DMS153 treated with DMSO at 0.1 percent for 48 hours (cell line): ENCODE measurements around the gene CABLES2.

Experiments used
- DNase-seq: peaks from one replicate; lab custom pipeline; 2025; ENCODE audit not compliant: unreplicated experiment; lab: John Stamatoyannopoulos, UW

Gene CABLES2

DNA sequence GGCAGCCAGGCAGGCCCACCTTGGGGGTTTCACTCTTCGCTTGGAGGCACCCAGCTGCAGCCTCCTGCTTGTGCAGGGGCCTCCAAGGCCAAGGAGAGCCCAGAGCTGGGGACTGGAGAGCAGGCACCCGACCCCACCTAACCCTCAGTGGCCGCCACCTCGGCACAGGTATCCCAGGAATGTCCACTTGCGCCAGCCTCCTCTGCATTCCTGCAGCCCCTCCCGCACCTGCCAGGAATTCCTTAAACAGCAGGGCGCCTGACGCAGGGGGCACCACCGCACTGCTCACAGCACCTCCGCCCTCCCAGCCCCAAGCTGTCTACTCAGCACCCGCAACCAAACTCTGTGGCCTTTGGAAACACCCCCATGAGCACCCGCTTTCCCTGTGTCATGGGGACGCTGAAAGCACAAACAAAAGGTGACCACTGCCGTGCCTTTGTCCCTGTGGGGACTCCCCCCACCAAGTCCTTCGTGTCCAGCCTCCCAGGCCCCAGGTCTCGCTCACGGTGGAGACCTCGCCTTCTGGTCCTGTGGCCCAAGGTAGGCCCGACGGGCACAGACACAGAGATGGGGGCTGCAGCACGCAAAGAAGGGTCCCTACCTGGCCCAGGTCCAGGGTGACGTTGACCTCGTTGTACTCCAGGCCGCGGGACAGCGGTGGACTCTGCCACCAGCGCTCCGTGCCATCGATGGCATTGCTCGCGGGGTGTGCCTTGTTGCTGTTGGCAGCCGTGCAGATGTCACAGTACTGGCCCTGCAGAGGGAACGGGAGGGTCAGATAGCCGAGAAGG lies 45.1 kb downstream of the CABLES2 start:
- no peak for DNase-seq

DNA sequence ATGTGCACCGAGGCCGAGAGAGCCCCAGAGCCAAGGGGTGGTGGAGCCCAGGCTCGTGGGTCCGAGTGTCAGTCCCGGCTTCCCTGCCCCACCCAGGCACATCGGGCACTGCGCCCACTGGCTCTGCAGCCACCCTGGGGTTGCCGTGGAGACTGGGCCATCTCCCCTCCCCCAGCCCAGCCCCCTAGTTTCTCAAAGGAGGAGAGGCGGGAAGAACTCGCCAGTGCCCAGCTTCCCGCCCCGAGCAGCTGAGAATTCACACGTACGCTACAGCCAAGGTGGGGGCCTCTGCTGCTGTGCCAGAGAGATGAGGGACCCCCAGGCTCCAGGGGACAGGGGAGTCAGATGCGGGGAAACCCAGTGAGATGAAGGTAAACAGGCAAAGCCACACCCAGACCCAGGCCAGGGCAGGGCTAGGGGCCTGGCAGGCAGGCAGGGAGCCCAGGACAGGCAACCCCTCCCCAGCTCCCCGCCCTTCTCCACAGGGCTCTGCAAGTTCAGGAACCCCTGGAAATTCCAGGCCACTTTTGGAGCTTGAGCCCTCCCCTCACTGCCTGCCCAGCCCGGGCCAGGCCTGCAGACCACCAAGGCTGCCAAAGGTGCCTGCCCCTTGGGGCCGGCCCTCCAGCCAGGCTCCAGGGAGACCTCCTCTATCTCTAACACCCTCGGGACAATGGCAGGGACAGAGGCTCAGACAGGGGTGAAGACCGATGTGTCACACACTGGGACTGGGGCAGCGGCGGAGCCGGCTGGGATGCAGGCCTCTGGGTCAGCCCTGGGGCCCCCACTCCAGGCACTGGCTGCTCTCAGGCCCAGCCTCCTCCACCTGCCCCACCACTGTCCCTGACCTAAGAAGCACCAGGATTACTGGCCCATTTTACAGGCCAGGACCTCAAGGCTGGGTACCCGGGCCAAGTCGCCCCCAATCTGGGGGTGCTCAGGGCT lies 46.0 kb downstream of the CABLES2 start:
- no peak for DNase-seq

DNA sequence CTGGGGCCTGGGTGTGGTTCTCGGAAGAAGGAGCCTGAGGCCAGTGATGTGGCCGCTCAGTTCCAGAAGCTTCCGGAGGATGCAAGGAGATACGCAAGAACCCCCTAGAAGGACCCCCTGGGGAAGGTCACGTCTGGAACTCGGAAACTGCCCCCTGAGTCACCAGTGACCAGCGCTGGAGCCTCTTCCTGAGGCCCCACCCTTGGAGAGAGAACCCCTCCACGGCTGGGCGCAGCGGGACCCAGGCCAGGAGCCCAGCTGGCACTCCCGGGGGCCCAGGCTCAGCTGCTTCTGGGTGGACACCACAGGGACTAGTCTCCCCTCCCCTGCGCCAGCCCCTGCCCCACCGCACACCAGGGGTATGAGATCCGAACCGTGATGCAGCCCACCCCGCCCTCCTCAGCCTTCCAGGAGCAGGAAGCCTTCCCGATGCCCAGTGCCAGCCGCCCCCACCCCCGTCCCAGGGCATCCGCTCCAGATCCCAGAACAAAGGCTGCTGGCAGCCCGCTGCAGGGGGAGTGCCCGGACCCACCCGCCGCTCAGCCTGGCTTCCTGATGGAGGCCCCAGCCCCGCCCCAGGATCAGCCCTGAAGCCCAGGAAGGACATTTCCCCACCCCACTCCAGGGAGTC lies 47.5 kb downstream of the CABLES2 start:
- no peak for DNase-seq

DNA sequence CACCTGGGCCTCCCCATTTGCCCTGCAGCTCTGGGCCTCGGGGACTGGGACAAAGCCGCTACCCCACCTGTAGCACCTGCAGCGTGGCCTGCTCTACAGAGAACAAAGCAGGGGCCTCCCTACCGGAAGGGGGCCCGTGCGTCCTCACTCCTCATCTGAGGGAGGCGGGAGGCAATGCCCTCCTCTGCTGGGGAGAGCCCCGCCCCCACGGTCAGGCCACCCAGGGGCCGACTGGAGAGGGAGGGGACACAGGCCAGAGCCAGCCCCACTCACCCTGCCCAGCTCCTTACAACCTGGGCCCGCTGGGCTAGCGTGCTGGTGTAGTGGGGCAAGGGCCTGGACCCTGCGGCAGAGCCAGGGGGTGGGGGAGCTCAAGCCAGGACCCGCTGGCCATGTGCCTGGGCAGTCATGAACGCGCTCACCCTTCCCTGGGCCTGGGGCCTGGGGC lies 48.0 kb downstream of the CABLES2 start:
- DNase-seq, result peak; percentile 22

DNA sequence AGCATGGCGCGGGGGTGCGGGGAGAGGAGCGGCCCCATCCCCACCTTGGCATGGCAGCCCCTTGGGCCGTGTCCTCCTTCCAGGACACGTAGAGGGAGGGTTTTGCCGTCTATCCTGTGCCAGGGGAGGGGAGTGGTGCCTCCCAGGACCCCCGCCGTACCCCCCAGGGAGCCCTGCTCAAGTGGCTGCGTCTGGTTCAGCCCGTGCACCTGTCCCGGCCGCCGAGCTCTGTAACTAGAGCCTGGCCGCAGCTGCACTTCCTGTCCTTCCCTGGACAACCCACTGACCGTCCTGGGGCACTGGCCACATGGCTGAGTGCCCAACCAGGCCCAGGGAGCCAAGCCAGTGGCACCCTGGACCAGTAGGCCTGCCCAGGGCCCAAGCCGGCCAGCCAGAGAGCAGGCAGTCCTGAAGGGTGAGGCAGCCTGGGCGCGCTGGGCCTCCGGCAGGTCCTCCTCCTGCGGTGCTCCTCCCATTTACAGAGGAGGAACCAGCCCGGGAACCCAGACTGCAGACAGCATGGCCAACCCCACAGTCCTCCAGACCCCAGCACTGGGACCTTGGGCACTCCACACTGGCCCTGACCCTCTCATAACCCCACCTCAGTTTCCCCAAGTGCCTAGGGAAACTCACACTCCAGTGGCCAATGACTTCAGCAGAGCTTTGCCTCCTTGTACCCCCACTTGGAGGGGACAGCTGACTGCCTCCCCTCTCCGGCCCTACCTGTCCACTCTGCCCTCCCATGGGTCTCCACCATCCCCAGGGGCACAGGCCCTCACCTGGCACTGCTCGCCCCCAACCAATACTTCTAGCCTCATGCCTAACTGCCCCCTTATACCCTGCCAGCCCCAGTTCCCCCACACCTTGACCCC lies 48.7 kb downstream of the CABLES2 start:
- no peak for DNase-seq

DNA sequence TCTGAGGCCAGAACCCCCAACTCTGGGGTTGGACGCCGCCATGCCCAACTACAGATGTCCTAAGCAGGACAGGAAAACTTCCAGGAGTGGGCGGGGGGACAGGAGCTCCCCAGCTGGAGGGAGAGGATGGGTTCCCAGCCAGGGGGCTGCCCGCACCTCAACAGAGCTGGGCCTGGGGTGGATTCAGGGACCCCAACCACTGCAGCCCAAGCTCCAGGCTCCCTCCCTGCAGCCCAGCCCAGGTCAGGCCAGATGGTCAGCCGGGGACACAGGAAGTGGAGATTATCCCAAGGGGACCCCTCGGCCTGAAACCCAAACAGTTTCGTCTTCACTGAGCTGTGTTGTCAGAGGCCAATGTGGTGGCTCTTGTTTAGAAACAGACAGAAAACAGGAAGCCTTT lies 49.4 kb downstream of the CABLES2 start:
- DNase-seq, result no peak

DNA sequence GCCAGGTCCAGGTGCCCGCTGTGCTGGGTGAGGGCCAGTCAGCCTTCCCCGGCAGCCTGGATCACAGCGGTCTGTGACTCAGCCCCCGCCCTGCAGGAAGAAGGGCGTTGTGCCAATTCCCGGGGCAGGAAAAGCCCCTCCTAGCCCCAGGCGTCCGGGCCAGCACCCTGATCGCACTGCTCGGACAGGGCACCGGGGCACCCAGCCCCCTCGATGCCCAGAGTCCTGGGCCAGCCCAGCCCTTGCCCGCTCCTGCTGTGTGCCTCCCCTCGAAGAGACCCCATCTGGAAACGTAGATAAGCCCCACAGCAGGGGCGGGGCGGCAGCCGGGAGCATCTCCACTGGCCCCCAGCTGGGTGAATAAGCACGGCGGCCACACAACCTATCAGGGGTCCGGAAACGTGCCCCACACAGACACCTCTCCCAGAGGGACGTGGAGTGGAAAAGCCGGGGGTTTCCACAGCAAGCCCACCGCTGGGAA lies 49.9 kb downstream of the CABLES2 start:
- DNase-seq, result no peak

DNA sequence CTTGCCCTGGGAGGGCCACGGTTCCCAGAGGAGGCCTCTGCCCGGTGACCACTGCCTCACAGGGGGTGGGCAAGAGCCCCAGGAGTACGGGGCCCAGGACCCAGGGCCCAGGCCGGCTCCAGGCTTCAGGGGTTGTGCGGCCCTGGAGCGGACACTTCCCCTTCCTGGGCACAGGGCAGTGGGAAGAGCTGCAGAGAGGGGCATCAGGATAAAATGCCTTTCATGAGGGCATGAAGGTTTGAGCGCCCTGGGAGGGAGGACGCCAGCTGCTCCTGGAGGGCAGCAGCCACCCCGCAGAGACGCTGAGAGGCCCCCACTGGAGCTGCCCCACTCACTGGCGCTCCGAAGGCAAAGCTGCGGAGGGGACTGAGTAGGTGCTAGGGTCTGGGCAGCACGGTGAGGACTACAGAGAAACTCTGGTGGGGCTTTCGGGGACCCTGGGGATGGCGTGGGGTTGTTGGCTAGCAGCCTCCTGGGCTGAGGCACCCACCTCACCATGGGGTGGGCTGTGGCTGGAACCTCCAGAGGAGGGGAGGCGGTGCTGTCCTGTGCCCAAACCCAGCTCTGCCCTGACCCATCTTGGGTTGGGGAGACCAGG lies 50.4 kb downstream of the CABLES2 start:
- DNase-seq, result no peak

DNA sequence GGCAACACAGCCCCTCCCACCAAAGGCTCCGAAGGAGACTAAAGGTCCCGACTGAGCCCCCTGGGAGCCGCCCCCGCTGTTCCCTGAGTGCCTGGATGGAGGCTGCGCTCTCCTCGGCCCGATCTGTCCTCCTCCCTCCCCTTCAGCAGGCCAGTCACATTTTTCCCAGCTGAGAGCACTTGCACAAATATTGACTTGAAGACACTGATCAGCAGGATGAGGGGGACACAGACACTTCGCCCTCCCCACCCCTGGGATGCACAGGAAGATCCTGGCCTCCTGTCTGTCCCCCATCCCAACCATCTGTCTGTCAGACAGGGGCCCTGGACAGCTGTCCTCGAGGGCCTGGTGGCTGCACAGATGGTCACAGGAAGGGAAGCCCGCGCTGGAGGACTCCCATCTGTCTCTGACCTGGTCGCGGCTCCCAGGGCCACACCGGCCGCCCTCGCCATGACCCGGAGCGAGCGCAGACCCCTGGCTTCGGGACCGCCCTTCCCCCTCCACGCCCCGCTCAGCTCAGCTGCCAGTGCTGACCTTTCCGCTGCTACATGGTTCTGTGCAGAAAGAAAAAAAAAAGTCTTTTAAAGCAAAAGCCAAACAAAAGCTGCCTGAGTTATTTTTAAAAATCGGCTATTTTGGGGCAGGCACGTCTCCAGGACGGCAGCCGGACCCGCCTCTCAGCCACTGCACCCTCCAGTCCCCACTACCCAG lies 51.1 kb downstream of the CABLES2 start:
- DNase-seq, result no peak

DNA sequence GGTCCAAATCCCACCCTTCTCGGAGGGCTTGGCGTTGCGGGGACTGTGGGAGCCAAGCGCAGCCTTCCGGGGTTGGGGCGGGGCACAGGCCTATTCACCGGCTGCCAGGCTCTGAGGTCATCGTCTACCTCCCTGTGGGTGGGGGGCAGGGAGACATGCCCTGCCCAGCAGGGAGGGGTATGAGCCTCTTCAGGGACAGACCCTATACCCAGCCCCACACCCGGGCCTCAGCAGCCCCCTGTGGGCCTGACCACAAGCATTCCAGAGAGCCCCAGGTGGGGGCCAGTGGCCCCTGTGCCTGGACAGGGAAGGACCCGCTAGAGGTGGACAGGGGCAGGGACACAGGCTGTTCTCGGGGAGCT lies 51.6 kb downstream of the CABLES2 start:
- DNase-seq, result no peak

DNA sequence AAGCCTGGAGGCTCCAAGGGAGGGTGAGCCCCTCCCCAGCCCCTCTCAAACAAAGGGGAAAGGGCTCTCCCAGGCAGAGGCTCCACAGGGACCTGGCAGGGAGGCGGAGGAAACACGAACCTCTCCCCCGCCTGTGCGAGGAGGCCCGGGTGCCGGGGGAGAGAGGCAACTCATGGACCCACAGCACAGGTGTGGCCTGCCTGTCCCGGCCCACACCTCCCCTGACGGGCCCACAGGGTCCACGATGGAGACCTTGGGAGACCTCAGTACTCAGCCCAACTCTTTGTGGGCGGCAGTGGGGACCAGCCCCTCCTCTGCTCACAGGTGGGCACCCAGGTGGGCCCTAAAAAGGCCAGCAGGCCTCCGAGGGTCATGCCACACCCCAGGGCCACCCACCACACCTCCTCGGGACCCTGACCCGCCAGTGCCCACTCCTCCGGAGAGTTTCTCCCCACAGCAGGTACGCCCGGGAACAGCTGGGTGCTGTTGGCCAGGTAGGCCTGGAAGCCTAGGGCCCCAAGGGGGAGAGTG lies 52.2 kb downstream of the CABLES2 start:
- DNase-seq, result no peak

DNA sequence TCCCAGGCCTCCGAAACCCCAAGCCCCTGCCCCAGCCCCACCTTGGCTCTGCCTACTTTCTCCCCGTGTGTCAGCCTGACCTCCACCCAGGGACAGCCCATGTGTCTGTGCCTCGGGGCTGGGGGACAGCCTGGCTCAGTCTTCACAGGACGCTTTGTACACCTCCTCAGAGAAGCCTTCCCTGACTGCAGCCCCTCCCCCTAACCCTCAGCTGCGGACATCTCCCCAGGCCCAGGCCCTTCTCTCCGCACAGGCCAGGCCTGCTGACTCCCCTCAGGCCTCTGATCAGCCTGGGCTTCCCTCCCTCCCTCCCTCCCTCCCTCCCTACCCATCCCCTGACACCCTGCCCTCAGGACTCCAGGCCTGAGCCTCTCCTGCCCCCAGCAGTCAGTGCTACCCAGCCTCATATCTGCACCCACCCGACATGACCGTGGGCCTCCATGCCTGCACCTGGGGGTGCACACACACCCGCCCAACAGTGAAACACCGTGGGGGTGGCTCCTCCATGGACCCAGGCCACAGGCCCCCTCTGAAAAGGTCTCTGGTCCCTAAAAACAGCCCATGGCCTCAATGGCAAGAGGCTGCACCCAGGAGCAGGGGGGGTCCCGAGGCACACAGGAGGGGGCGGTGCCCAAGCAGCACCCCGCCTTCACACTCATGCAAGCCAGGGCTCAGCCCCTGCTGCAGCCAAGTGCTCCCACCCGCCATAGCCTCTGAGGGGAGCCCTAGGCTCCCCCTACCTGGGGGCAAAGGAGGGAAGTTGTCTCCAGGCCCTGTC lies 52.9 kb downstream of the CABLES2 start:
- no peak for DNase-seq

DNA sequence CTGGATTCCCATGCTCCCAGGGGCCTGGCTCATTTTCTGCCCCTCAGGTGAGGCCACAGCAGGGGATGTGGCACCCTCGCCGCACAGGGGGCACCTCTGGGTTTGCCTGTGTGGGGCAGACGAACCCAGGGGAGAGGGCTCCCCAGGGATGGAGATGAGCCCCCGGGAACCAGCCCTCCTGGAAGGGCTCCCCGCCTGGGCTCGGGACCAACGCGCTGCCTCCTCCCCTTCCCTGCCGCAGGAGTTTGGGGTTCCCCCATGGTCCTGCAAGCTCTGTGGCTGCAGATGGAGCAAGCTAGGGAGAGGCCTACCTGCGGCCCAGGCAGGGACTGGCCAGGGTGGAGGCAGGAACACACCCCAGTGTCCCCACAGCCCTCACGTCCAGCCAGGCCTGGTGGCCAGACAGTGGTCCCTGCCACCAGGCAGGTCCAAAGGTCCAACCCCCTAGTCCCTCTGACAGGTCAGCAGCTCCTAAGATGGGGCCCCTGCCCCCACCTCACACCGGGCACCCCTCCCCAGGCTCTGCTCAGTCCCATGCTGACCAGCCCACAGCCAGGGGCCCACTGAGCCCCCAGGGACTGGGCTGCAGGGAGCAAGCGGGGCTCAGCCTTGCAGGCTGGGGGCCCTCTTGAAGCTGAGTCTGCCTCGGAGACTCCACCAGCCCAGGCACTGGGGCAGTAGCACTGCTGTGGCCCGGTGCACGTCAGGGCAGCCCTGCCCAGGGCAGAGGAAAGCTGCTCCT lies 53.6 kb downstream of the CABLES2 start:
- no peak for DNase-seq

DNA sequence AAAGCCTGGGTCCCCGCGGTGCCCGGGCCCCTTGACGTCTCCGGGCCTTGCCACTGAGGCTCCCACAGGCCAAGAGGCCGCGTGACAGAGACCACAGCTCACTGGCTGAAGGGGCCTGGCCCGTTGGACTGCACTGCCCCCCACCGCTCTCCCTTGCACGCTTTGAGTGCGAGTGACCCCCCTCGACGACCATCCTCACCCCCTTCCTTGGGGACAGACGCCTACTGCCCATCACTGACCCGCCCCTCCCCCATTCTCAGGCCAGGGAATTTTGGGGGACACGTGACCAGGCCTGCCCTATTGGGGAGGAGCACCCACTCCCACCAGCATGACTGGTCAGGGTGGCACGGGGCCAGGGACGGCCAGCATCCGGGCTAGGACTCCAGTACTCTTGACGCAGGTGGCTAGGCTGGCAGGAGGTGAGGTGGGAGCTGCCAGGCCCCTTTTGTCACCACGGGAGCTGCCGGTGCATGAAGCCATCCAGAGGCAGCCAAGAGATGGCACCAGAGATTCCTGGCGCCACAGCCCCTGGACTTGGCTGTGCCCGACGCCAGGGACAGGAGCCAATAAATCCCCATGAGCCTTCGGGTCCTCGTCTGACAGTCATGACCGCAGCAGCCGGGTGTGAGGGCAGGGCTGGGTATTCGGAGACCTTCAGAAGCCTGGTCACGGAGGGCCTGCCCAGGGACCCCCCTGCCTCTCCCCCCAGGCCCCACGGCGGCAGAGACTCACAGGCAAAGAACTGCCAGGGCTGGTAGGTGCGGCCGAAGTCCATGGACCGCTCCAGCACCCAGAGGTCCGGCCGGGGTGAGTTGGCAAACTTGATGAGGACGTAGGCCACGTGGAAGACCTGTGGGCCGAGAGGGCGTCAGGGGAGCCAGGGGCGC lies 54.4 kb downstream of the CABLES2 start:
- DNase-seq, result no peak

DNA sequence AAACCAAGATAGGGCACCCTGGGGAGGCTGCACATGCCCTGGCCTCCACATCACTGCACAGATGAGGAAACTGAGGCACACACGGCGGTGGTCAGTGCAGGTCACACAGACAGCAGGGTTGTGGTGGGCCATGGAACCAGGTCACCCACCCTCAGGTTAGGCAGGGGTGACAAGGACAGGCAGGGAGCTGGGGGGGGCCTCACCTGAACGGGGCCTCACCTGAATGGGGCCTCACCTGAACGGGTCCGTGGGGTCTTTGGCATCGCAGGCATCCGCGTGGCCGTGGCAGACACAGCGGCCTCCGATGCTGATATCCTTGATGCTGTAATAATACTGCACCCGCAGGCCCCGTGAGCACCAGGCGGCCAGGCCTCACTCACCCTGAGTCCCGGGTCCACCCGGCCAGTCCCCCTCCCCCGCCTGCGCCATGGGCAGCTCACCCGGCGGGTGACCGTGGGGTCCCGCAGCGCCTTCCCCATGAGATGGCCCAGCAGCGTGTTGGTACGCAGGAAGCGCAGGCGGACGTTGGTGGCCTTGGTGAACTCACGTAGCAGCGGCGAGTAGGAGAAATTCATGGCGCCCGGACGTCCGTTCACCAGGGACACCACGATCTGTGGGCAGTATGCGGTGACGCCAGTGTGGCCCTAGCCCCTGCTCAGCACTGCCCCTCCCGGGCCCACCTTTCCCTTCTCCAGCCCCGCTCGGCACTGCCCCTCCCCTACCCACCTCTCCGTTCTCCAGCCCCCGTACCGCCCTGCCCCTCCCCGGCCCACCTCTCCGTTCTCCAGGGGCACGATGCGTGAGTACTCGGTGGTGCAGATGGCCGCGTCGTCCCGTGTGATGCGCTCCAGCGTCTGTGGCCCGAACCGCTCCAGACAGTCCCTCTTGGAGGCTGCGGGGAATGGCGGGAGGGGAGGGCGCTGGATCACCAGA lies 55.4 kb downstream of the CABLES2 start:
- DNase-seq, result no peak
